HAP-1 (cell line): ENCODE data around the gene FBXL22.

ENCODE experiments used
- DNase-seq, 2 experiments: peaks; one replicate each; pipeline ENCODE4 v3.0.0-alpha.2; 2016 to 2020; ENCODE audit warnings: low spot score in 2 of 2
- H3K27me3 ChIP-seq: fragments of 250-450 bp; sonication (Bioruptor Pico); 2 replicates; pipeline ENCODE4 v1.5.1; 2020; ENCODE audit warnings: low read depth, mild to moderate bottlenecking, moderate library complexity
- H3K36me3 ChIP-seq: fragments of 250-450 bp; sonication (Bioruptor Pico); replicated peaks from 2 replicates; pipeline ENCODE4 v1.5.1; 2020; ENCODE audit warnings: mild to moderate bottlenecking
- H3K4me1 ChIP-seq: fragments of 250-450 bp; sonication (Bioruptor Pico); 2 replicates; pipeline ENCODE4 v1.5.1; 2020; ENCODE audit warnings: mild to moderate bottlenecking
- H3K4me3 ChIP-seq: fragments of 250-450 bp; sonication (Bioruptor Pico); 2 replicates; pipeline ENCODE4 v1.5.1; 2020; ENCODE audit warnings: mild to moderate bottlenecking, moderate library complexity
- H3K9me3 ChIP-seq: fragments of 250-450 bp; sonication (Bioruptor Pico); 2 replicates; pipeline ENCODE4 v1.5.1; 2020; ENCODE audit warnings: mild to moderate bottlenecking, moderate library complexity
- in situ Hi-C: fragments of 300-500 bp; cut with MboI; formaldehyde crosslinking; loops from 3 replicates; pipeline ENCODE4 v1.14.3; 2020; ENCODE audit warnings: low sequenced_read_pairs, inconsistent platforms, mixed read lengths

Gene FBXL22

GRCh38 chr15:63575312-63575711, 21.9 kb upstream of the FBXL22 start:
- no peak for DNase-seq
- Histone ChIP-seq H3K27me3 (no peaks in the 10 kb centered on the region), H3K36me3 (peaks cover 54% of the 10 kb centered on the region), H3K9me3 (no peaks in the 10 kb centered on the region), H3K4me3 (no peak overlapping the region), H3K4me1 (no peaks in the 10 kb centered on the region; the same call in 1 of the 2 replicates)
- in situ Hi-C loops, result no loop called here

GRCh38 chr15:63576441-63576840, 20.7 kb upstream of the FBXL22 start:
- in situ Hi-C loops, result no loop called here
- H3K9me3 ChIP-seq, result no peaks in the 10 kb centered on the region

GRCh38 chr15:63582179-63582578, 15.0 kb upstream of the FBXL22 start:
- H3K4me1 ChIP-seq, result no peaks in the 10 kb centered on the region; the same call in 1 of the 2 replicates
- no peak overlapping the region for H3K4me3 ChIP-seq
- H3K9me3 ChIP-seq, result peaks cover 3% of the 10 kb centered on the region; the same call in 1 of the 2 replicates
- no peak for DNase-seq
- H3K27me3 ChIP-seq, result no peaks in the 10 kb centered on the region
- in situ Hi-C loops, result no loop called here
- H3K36me3 ChIP-seq, result peaks cover 6% of the 10 kb centered on the region; the same call in 1 of the 2 replicates

More at GRCh38 chr15:63576441-63576840, 20.7 kb upstream of the FBXL22 start:
- Histone ChIP-seq H3K36me3 (peaks cover 49% of the 10 kb centered on the region), H3K4me3 (no peak overlapping the region), H3K4me1 (no peaks in the 10 kb centered on the region; the same call in 1 of the 2 replicates), H3K27me3 (no peaks in the 10 kb centered on the region)
- no peak for DNase-seq

GRCh38 chr15:63582718-63583426, 14.3 kb upstream of the FBXL22 start:
- in situ Hi-C loops, result no loop called here
- Histone ChIP-seq H3K4me1 (no peaks in the 10 kb centered on the region; the same call in 1 of the 2 replicates), H3K27me3 (no peaks in the 10 kb centered on the region), H3K4me3 (no peak overlapping the region), H3K36me3 (peaks cover 6% of the 10 kb centered on the region), H3K9me3 (peaks cover 3% of the 10 kb centered on the region; the same call in 1 of the 2 replicates)
- no peak for DNase-seq

GRCh38 chr15:63586790-63587189, 10.4 kb upstream of the FBXL22 start:
- Histone ChIP-seq H3K9me3 (peaks cover 3% of the 10 kb centered on the region; the same call in 1 of the 2 replicates), H3K4me3 (no peak overlapping the region), H3K4me1 (no peaks in the 10 kb centered on the region), H3K27me3 (no peaks in the 10 kb centered on the region), H3K36me3 (peaks cover 36% of the 10 kb centered on the region)
- in situ Hi-C loops, result no loop called here
- DNase-seq, result no peak

GRCh38 chr15:63587527-63587926, 9.7 kb upstream of the FBXL22 start:
- Histone ChIP-seq H3K36me3 (peaks cover 36% of the 10 kb centered on the region), H3K9me3 (peaks cover 3% of the 10 kb centered on the region; the same call in 1 of the 2 replicates), H3K4me1 (no peaks in the 10 kb centered on the region), H3K4me3 (no peak overlapping the region), H3K27me3 (no peaks in the 10 kb centered on the region)
- in situ Hi-C loops, result no loop called here
- no peak for DNase-seq

GRCh38 chr15:63588826-63589225, 8.4 kb upstream of the FBXL22 start:
- Histone ChIP-seq H3K36me3 (peaks cover 47% of the 10 kb centered on the region), H3K4me1 (no peaks in the 10 kb centered on the region), H3K27me3 (no peaks in the 10 kb centered on the region), H3K9me3 (peaks cover 3% of the 10 kb centered on the region; the same call in 1 of the 2 replicates), H3K4me3 (no peak overlapping the region)
- DNase-seq, result no peak
- in situ Hi-C loops, result no loop called here

GRCh38 chr15:63593705-63594671, 3.2 kb upstream of the FBXL22 start:
- DNase-seq, result no peak
- Histone ChIP-seq H3K36me3 (peaks cover 37% of the 10 kb centered on the region), H3K4me1 (no peaks in the 10 kb centered on the region), H3K4me3 (no peak overlapping the region), H3K9me3 (no peaks in the 10 kb centered on the region), H3K27me3 (no peaks in the 10 kb centered on the region)
- in situ Hi-C loops, result no loop called here

GRCh38 chr15:63595065-63595464, 2.1 kb upstream of the FBXL22 start:
- no peak for DNase-seq
- Histone ChIP-seq H3K27me3 (no peaks in the 10 kb centered on the region), H3K36me3 (peaks cover 28% of the 10 kb centered on the region), H3K4me3 (no peak overlapping the region), H3K9me3 (no peaks in the 10 kb centered on the region), H3K4me1 (peaks cover 4% of the 10 kb centered on the region)
- in situ Hi-C loops, result no loop called here

GRCh38 chr15:63595688-63596087, 1.5 kb upstream of the FBXL22 start:
- H3K36me3 ChIP-seq, result peaks cover 22% of the 10 kb centered on the region
- H3K27me3 ChIP-seq, result no peaks in the 10 kb centered on the region
- in situ Hi-C loops, result no loop called here
- no peaks in the 10 kb centered on the region for H3K9me3 ChIP-seq
- no peak overlapping the region for H3K4me3 ChIP-seq
- peaks cover 9% of the 10 kb centered on the region for H3K4me1 ChIP-seq
- no peak for DNase-seq

- Histone ChIP-seq H3K4me1 (peaks cover 9% of the 10 kb centered on the region), H3K36me3 (peaks cover 12% of the 10 kb centered on the region), H3K4me3 (no peak overlapping the region), H3K27me3 (no peaks in the 10 kb centered on the region), H3K9me3 (no peaks in the 10 kb centered on the region)
- no peak for DNase-seq
- in situ Hi-C loops, result no loop called here
Observed at GRCh38 chr15:63596676-63597037, 530 bp upstream of the FBXL22 start.

- in situ Hi-C loops, result no loop called here
- H3K36me3 ChIP-seq, result peaks cover 10% of the 10 kb centered on the region
- H3K4me3 ChIP-seq, result no peak overlapping the region
- no peak for DNase-seq
- H3K9me3 ChIP-seq, result no peaks in the 10 kb centered on the region
- H3K27me3 ChIP-seq, result no peaks in the 10 kb centered on the region
- H3K4me1 ChIP-seq, result peaks cover 13% of the 10 kb centered on the region
Observed at GRCh38 chr15:63597821-63598220, 634 bp downstream of the FBXL22 start.

- Histone ChIP-seq H3K4me3 (no peak overlapping the region), H3K4me1 (peaks cover 13% of the 10 kb centered on the region), H3K9me3 (no peaks in the 10 kb centered on the region), H3K36me3 (peaks cover 1% of the 10 kb centered on the region), H3K27me3 (no peaks in the 10 kb centered on the region)
- DNase-seq, result no peak
- in situ Hi-C loops, result no loop called here
Observed at GRCh38 chr15:63598473-63599400, 1.6 kb downstream of the FBXL22 start.
